Keratinocyte (primary cell): Measurements from ENCODE around the gene SCO1. TPM values are rescaled to one million over a fixed set of nuclear protein-coding genes. Genes with fewer than 3 reads are reported as not detected.
A peak's percentile ranks its signal among the peaks of the same experiment; 100 is the strongest.

Experiments
- DNase-seq: peaks from one replicate; pipeline ENCODE4 v3.0.0-alpha.2; 2011; ENCODE audit warnings: low read depth, missing footprints, low spot score
- FAIRE-seq: peaks from 2 replicates; lab custom pipeline; 2011; peaks lifted over from hg19 to GRCh38; lab: Jason Lieb, UNC
- H2AFZ ChIP-seq: 2 replicates; pipeline ENCODE4 v1.6.0; 2012; ENCODE audit warnings: low read length, control low read depth, inconsistent platforms; ENCODE audit not compliant: control insufficient read depth
- H3K27ac ChIP-seq: 2 replicates; pipeline ENCODE4 v1.5.1; 2011; ENCODE audit warnings: low read length; ENCODE audit not compliant: control insufficient read depth, insufficient read depth
- H3K27me3 ChIP-seq: 3 replicates; pipeline ENCODE4 v1.6.0; 2011; ENCODE audit warnings: low read length; ENCODE audit not compliant: control insufficient read depth, insufficient read depth; ENCODE audit errors: extremely low read depth
- H3K36me3 ChIP-seq, 2 experiments: 2 replicates in 1 of 2; 3 replicates in 1 of 2; pipeline ENCODE4 v1.5.1; 2011; ENCODE audit warnings: low read length in 2 of 2, mild to moderate bottlenecking in 1 of 2; ENCODE audit not compliant: control insufficient read depth in 2 of 2, insufficient read depth in 2 of 2; ENCODE audit errors: extremely low read depth in 1 of 2
- H3K4me1 ChIP-seq: 3 replicates; pipeline ENCODE4 v1.5.1; 2011; ENCODE audit warnings: low read length; ENCODE audit not compliant: control insufficient read depth, insufficient read depth; ENCODE audit errors: extremely low read depth
- H3K4me2 ChIP-seq: 3 replicates; pipeline ENCODE4 v1.6.0; 2011; ENCODE audit warnings: low read depth, low read length; ENCODE audit not compliant: control insufficient read depth, insufficient read depth; ENCODE audit errors: extremely low read depth
- H3K4me3 ChIP-seq, 3 experiments: fragments of 200-600 bp in 1 of 3; sonication (generic) in 1 of 3; 2 replicates in 2 of 3; 3 replicates in 1 of 3; pipeline ENCODE4 v1.5.1; 2011 to 2016; ENCODE audit warnings: low read length in 3 of 3, mild to moderate bottlenecking in 3 of 3, control low read depth in 2 of 3, inconsistent platforms in 1 of 3, low read depth in 1 of 3, mixed read lengths in 1 of 3, mixed run types in 1 of 3, moderate library complexity in 1 of 3; ENCODE audit not compliant: control insufficient read depth in 2 of 3, insufficient read depth in 2 of 3; ENCODE audit errors: extremely low read depth in 1 of 3
- H3K79me2 ChIP-seq: 2 replicates; pipeline ENCODE4 v1.6.0; 2012; ENCODE audit warnings: low read length; ENCODE audit not compliant: control insufficient read depth, insufficient read depth
- H3K9ac ChIP-seq: 3 replicates; pipeline ENCODE4 v1.6.0; 2011; ENCODE audit warnings: low read length; ENCODE audit not compliant: control insufficient read depth, insufficient read depth; ENCODE audit errors: extremely low read depth
- H3K9me1 ChIP-seq: 3 replicates; pipeline ENCODE4 v1.6.0; 2011; ENCODE audit warnings: low read length; ENCODE audit not compliant: control insufficient read depth, insufficient read depth; ENCODE audit errors: extremely low read depth
- H3K9me3 ChIP-seq: 2 replicates; pipeline ENCODE4 v1.5.1; 2012; ENCODE audit warnings: low read depth, low read length; ENCODE audit not compliant: control insufficient read depth
- H4K20me1 ChIP-seq: 3 replicates; pipeline ENCODE4 v1.6.0; 2011; ENCODE audit warnings: low read length; ENCODE audit not compliant: control insufficient read depth, insufficient read depth; ENCODE audit errors: extremely low read depth
- CTCF ChIP-seq, 3 experiments: IDR thresholded peaks in 1 of 3; conservative IDR thresholded peaks in 1 of 3; optimal IDR thresholded peaks in 1 of 3; 2 replicates in 2 of 3; 3 replicates in 1 of 3; pipeline versions ENCODE3 to v1.5.1; 2011; ENCODE audit warnings: low read length in 3 of 3, mild to moderate bottlenecking in 3 of 3, moderate library complexity in 2 of 3, control low read depth in 1 of 3, inconsistent platforms in 1 of 3; ENCODE audit not compliant: insufficient read depth in 2 of 3; ENCODE audit errors: extremely low read depth in 1 of 3
- EZH2 ChIP-seq: IDR thresholded peaks from one replicate; pipeline ENCODE4 v1.6.1; 2012; ENCODE audit warnings: inconsistent platforms, mild to moderate bottlenecking, low read length, moderate library complexity
- dilution Hi-C: fragments of 300-500 bp; cut with MboI; formaldehyde crosslinking; loops from one replicate; pipeline ENCODE4 v1.7.0; 2020; ENCODE audit warnings: low sequenced_read_pairs; ENCODE audit not compliant: extremely low pct_ligation_motif_present
- polyA minus RNA-seq, 3 experiments: library from RNA; depleted of rRNA, polyadenylated mRNA; stranded (reverse); fragments of >200 nt; gene quantifications; 1 replicate in 1 of 3; 2 replicates in 1 of 3; 3 replicates in 1 of 3; pipeline ENCODE4 v1.2.3, GENCODE V29; 2011
- polyA plus RNA-seq, 5 experiments: library from polyadenylated mRNA; depleted of rRNA in 3 of 5; stranded (reverse) in 3 of 5; stranded (forward) in 1 of 5; unstranded in 1 of 5; fragments of >200 nt; gene quantifications; 1 replicate in 1 of 5; 2 replicates in 3 of 5; 3 replicates in 1 of 5; pipeline versions ENCODE4 v1.2.1 to v1.2.3, GENCODE V29; 2011 to 2012; ENCODE audit warnings: missing spikeins in 2 of 5, low read depth in 1 of 5, low replicate concordance in 1 of 5

Gene SCO1
- polyA plus RNA-seq (20.8 to 28.3 TPM (median 22.8 TPM) in 3 replicates), polyA minus RNA-seq (5.3 to 15.1 TPM (median 12.4 TPM) in 3 replicates)
- 22.7 TPM for polyA plus RNA-seq (2011; ENCODE audit: low read depth)
- 18.2 and 21.1 TPM in 2 replicates for polyA plus RNA-seq (2011; cell fraction: cytosol; rRNA removed)
- polyA plus RNA-seq (2011; cell fraction: nucleus; rRNA removed) = 25.8 and 26.3 TPM in 2 replicates
- 16.2 and 24.4 TPM in 2 replicates for polyA plus RNA-seq (2012; ENCODE audit: low replicate concordance)
- 12.9 TPM for polyA minus RNA-seq (2011; cell fraction: cytosol; rRNA and poly(A)+ RNA removed)
- 31.5 and 39.1 TPM in 2 replicates for polyA minus RNA-seq (2011; cell fraction: nucleus; rRNA and poly(A)+ RNA removed)

GRCh38 chr17:10697092-10698081, at the start of gene SCO1, which contains the start of gene ADPRM:
TSS of gene SCO1 (minus strand) at chr17:10697533. CDS start at chr17:10697507, 26 bp downstream.
TSS of gene ADPRM (plus strand) at chr17:10697594. CDS start at chr17:10704927, 7,333 bp downstream.
- Histone ChIP-seq H3K27me3 (no peaks in the 10 kb centered on the region), H3K36me3 (peaks cover 8 to 13% of the 10 kb centered on the region in 2 experiments), H3K9me1 (no peaks in the 10 kb centered on the region), H3K4me1 (peaks cover 17% of the 10 kb centered on the region), H3K9ac (peak within 1 kb of the TSS; percentile 90), H3K4me2 (peak within 1 kb of the TSS; percentile 95), H2AFZ (peak within 1 kb of the TSS; percentile 84), H3K9me3 (no peaks in the 10 kb centered on the region), H3K27ac (peak within 1 kb of the TSS; percentile 86), H4K20me1 (no peaks in the 10 kb centered on the region), H3K4me3 (peak within 1 kb of the TSS; percentile 84 to 95 (median 90)), H3K79me2 (peaks cover 66% of the 10 kb centered on the region)
- FAIRE-seq = peak; percentile 77
- dilution Hi-C loops = no loop called here
- TF ChIP-seq EZH2 (no peak), CTCF (optimal IDR thresholded peaks at IDR 0.05 in 1 of 3, IDR thresholded peaks at IDR 0.05 in 1 of 3, conservative IDR thresholded peaks at IDR 0.05 in 1 of 3; ENCODE audit: extremely low read depth in 1 of 3, insufficient read depth in 2 of 3, low read length in 3 of 3) (peak; percentile 36 to 50 (median 47))
- DNase-seq = peak; percentile 40

- no peak overlapping the region for H2AFZ ChIP-seq
- TF ChIP-seq CTCF (optimal IDR thresholded peaks at IDR 0.05 in 1 of 3, IDR thresholded peaks at IDR 0.05 in 1 of 3, conservative IDR thresholded peaks at IDR 0.05 in 1 of 3; ENCODE audit: extremely low read depth in 1 of 3, insufficient read depth in 2 of 3, low read length in 3 of 3) = no peak
- TF ChIP-seq EZH2 = no peak
- dilution Hi-C loops = no loop called here
- DNase-seq = no peak
- H3K27ac ChIP-seq = no peak overlapping the region
- H3K9ac ChIP-seq = no peak overlapping the region
- no peaks in the 10 kb centered on the region for H3K9me1 ChIP-seq
- no peaks in the 10 kb centered on the region for H3K36me3 ChIP-seq
- no peak overlapping the region for H3K4me3 ChIP-seq
- no peak overlapping the region for H3K4me2 ChIP-seq
- H3K79me2 ChIP-seq = no peaks in the 10 kb centered on the region
- peaks cover 14% of the 10 kb centered on the region for H3K27me3 ChIP-seq
- H3K4me1 ChIP-seq = peaks cover 10% of the 10 kb centered on the region
- H4K20me1 ChIP-seq = no peaks in the 10 kb centered on the region
- H3K9me3 ChIP-seq = no peaks in the 10 kb centered on the region
- peak; percentile 49 for FAIRE-seq
Measured at GRCh38 chr17:10745231-10745630, 47.9 kb upstream of the SCO1 start.
